Measurements from ENCODE around the gene TRPC4AP.

The TRPC4AP gene

GRCh38 chr20:34955231-34956040, 137.2 kb downstream of the TRPC4AP start, which contains the start of the genes GSS and MYH7B:
GSS (minus strand) TSS chr20:34955806; CDS start chr20:34951852, 3,954 bp downstream.
MYH7B (plus strand) TSS chr20:34955868; CDS start chr20:34978006, 22,138 bp downstream.
- H3K4me3 ChIP-seq (ENCODE audit: low read depth, low read length): peak within 1 kb of the TSS; percentile 62
- in situ Hi-C loops (cut with HindIII; ENCODE audit: low sequenced_read_pairs): no loop called here
- TF ChIP-seq CTCF (IDR thresholded peaks at IDR 0.05; ENCODE audit: low read depth, low read length, missing control alignments): peak; percentile 52
- peak; percentile 89 for DNase-seq (ENCODE audit: low read depth)

GRCh38 chr20:34954904-34955230, 137.7 kb downstream of the TRPC4AP start:
- no peak for DNase-seq (ENCODE audit: low read depth)
- in situ Hi-C loops (cut with HindIII; ENCODE audit: low sequenced_read_pairs): no loop called here
- no peak for TF ChIP-seq CTCF (IDR thresholded peaks at IDR 0.05; ENCODE audit: low read depth, low read length, missing control alignments)
- H3K4me3 ChIP-seq (ENCODE audit: low read depth, low read length): peak overlapping the region; percentile 62

- in situ Hi-C loops (cut with HindIII; ENCODE audit: low sequenced_read_pairs): no loop called here
- no peak for DNase-seq (ENCODE audit: low read depth)
- TF ChIP-seq CTCF (IDR thresholded peaks at IDR 0.05; ENCODE audit: low read depth, low read length, missing control alignments): no peak
- H3K4me3 ChIP-seq (ENCODE audit: low read depth, low read length): no peak overlapping the region
Measured at GRCh38 chr20:34953960-34954359, 138.6 kb downstream of the TRPC4AP start.

GRCh38 chr20:34952671-34953070, 139.9 kb downstream of the TRPC4AP start:
- in situ Hi-C loops (cut with HindIII; ENCODE audit: low sequenced_read_pairs): no loop called here
- DNase-seq (ENCODE audit: low read depth): peak; percentile 50
- no peak for TF ChIP-seq CTCF (IDR thresholded peaks at IDR 0.05; ENCODE audit: low read depth, low read length, missing control alignments)
- H3K4me3 ChIP-seq (ENCODE audit: low read depth, low read length): no peak overlapping the region

All from astrocyte of the cerebellum (primary cell).